MM.1S (cell line): ENCODE measurements around the gene RNF14.

Source experiments
- DNase-seq: peaks from one replicate; pipeline ENCODE4 v3.0.0-alpha.2; 2015
- H2AFZ ChIP-seq: fragments of 300-600 bp; sonication (generic); 2 replicates; pipeline ENCODE4 v1.6.0; 2016; ENCODE audit warnings: antibody characterized with exemption, low read length
- H3F3A ChIP-seq: fragments of 300-600 bp; sonication (generic); 2 replicates; pipeline ENCODE4 v1.6.1; 2016; ENCODE audit warnings: mild to moderate bottlenecking, antibody characterized with exemption, low read length, moderate library complexity, mixed read lengths; ENCODE audit not compliant: insufficient read depth
- H3K27ac ChIP-seq: fragments of 300-600 bp; sonication (generic); 2 replicates; pipeline ENCODE4 v1.5.1; 2016; ENCODE audit warnings: mild to moderate bottlenecking, low read length
- H3K27me3 ChIP-seq: fragments of 300-600 bp; sonication (generic); replicated peaks from 2 replicates; pipeline ENCODE4 v1.6.0; 2016; ENCODE audit warnings: low read length; ENCODE audit not compliant: insufficient read depth
- H3K36me3 ChIP-seq: fragments of 300-600 bp; sonication (generic); replicated peaks from 2 replicates; pipeline ENCODE4 v1.6.1; 2016; ENCODE audit warnings: mild to moderate bottlenecking, low read length, mixed read lengths; ENCODE audit not compliant: insufficient read depth
- H3K4me1 ChIP-seq: fragments of 300-600 bp; sonication (generic); 2 replicates; pipeline ENCODE4 v1.6.1; 2016; ENCODE audit warnings: low read length, mixed read lengths
- H3K4me2 ChIP-seq: fragments of 300-600 bp; sonication (generic); 2 replicates; pipeline ENCODE4 v1.6.0; 2016; ENCODE audit warnings: low read depth, low read length
- H3K4me3 ChIP-seq: fragments of 300-600 bp; sonication (generic); 2 replicates; pipeline ENCODE4 v1.5.1; 2016; ENCODE audit warnings: low read length, mixed read lengths
- H3K79me2 ChIP-seq: fragments of 300-600 bp; sonication (generic); 2 replicates; pipeline ENCODE4 v1.6.1; 2016; ENCODE audit warnings: mixed run types, low read length, mixed read lengths
- H3K9ac ChIP-seq: fragments of 300-600 bp; sonication (generic); 2 replicates; pipeline ENCODE4 v1.6.1; 2016; ENCODE audit warnings: low read length, mixed read lengths
- H3K9me2 ChIP-seq: fragments of 300-600 bp; sonication (generic); replicated peaks from 2 replicates; pipeline ENCODE4 v1.6.1; 2016; ENCODE audit warnings: mild to moderate bottlenecking, low read length, mixed read lengths; ENCODE audit not compliant: insufficient read depth
- H3K9me3 ChIP-seq: fragments of 300-600 bp; sonication (generic); replicated peaks from 2 replicates; pipeline ENCODE4 v1.6.1; 2016; ENCODE audit warnings: mild to moderate bottlenecking, low read length, mixed read lengths; ENCODE audit not compliant: insufficient read depth
- H4K20me1 ChIP-seq: fragments of 300-600 bp; sonication (generic); 2 replicates; pipeline ENCODE4 v1.6.1; 2016; ENCODE audit warnings: mild to moderate bottlenecking, low read length, moderate library complexity, mixed read lengths; ENCODE audit not compliant: insufficient read depth
- CTCF ChIP-seq: fragments of 300-600 bp; sonication (generic); IDR thresholded peaks from 2 replicates; pipeline ENCODE4 v1.5.1; 2016; ENCODE audit warnings: antibody characterized with exemption, low read length, mixed read lengths
- EZH2 ChIP-seq: fragments of 300-600 bp; sonication (generic); optimal IDR thresholded peaks from 2 replicates; pipeline ENCODE3; 2017; ENCODE audit warnings: low read depth, mild to moderate bottlenecking, antibody characterized with exemption, low read length, mixed read lengths
- EZH2phosphoT487 ChIP-seq: fragments of 300-600 bp; sonication (generic); IDR thresholded peaks from 2 replicates; pipeline ENCODE4 v1.6.1; 2018; ENCODE audit warnings: antibody characterized with exemption, low read length

Gene RNF14

GRCh38 chr5:141986072-141986471 lies 17.2 kb downstream of the RNF14 start:
- H2AFZ ChIP-seq = no peak overlapping the region
- H4K20me1 ChIP-seq = no peaks in the 10 kb centered on the region
- no peaks in the 10 kb centered on the region for H3K4me1 ChIP-seq
- DNase-seq = no peak
- no peaks in the 10 kb centered on the region for H3K27me3 ChIP-seq
- H3K9ac ChIP-seq = no peak overlapping the region
- peaks cover 14% of the 10 kb centered on the region; the same call in 1 of the 2 replicates for H3K36me3 ChIP-seq
- TF ChIP-seq EZH2phosphoT487 = no peak
- no peak for TF ChIP-seq EZH2
- TF ChIP-seq CTCF = no peak
- no peak overlapping the region for H3K4me3 ChIP-seq
- no peaks in the 10 kb centered on the region for H3K9me2 ChIP-seq
- H3K9me3 ChIP-seq = no peaks in the 10 kb centered on the region
- no peak overlapping the region for H3K4me2 ChIP-seq
- no peak overlapping the region for H3K27ac ChIP-seq
- no peaks in the 10 kb centered on the region; the same call in 1 of the 2 replicates for H3F3A ChIP-seq
- H3K79me2 ChIP-seq = no peaks in the 10 kb centered on the region

GRCh38 chr5:141989720-141990119 lies 20.8 kb downstream of the RNF14 start:
- Histone ChIP-seq H3K4me1 (0 out of 2 replicates have a peak, but pooled peaks cover 2% of the 10 kb centered on the region), H4K20me1 (no peaks in the 10 kb centered on the region), H3K36me3 (peaks cover 8% of the 10 kb centered on the region; the same call in 1 of the 2 replicates), H3K9me2 (no peaks in the 10 kb centered on the region), H3K9ac (no peak overlapping the region), H3K9me3 (no peaks in the 10 kb centered on the region), H3K4me2 (no peak overlapping the region), H2AFZ (no peak overlapping the region), H3K79me2 (no peaks in the 10 kb centered on the region), H3K27ac (no peak overlapping the region), H3F3A (no peaks in the 10 kb centered on the region), H3K27me3 (no peaks in the 10 kb centered on the region), H3K4me3 (no peak overlapping the region)
- DNase-seq = no peak
- TF ChIP-seq EZH2 (no peak), CTCF (no peak), EZH2phosphoT487 (no peak)

GRCh38 chr5:141992349-141992963 lies 23.6 kb downstream of the RNF14 start:
- H3K9me3 ChIP-seq = no peaks in the 10 kb centered on the region
- H3F3A ChIP-seq = no peaks in the 10 kb centered on the region
- peak; percentile 82 for TF ChIP-seq CTCF
- no peak for TF ChIP-seq EZH2phosphoT487
- 0 out of 2 replicates have a peak, but pooled peaks cover 3% of the 10 kb centered on the region for H3K36me3 ChIP-seq
- H3K9ac ChIP-seq = no peak overlapping the region
- peak; percentile 71 for DNase-seq
- H3K4me3 ChIP-seq = no peak overlapping the region
- no peak overlapping the region for H3K27ac ChIP-seq
- H2AFZ ChIP-seq = no peak overlapping the region
- 0 out of 2 replicates have a peak, but pooled peaks cover 2% of the 10 kb centered on the region for H3K4me1 ChIP-seq
- no peaks in the 10 kb centered on the region for H3K27me3 ChIP-seq
- no peak overlapping the region for H3K4me2 ChIP-seq
- no peaks in the 10 kb centered on the region for H3K9me2 ChIP-seq
- H4K20me1 ChIP-seq = no peaks in the 10 kb centered on the region
- no peaks in the 10 kb centered on the region for H3K79me2 ChIP-seq
